Muscle layer of duodenum (tissue), 2 donors: ENCODE data around the gene RPS15.
A peak's percentile ranks its signal among the peaks of the same experiment; 100 is the strongest.

Experiments
- H3K27ac ChIP-seq: one replicate; pipeline ENCODE4 v1.7.0; 2013; ENCODE audit warnings: mild to moderate bottlenecking, low read length
- H3K27me3 ChIP-seq: one replicate; pipeline ENCODE4 v1.7.0; 2013; ENCODE audit warnings: low read depth, mild to moderate bottlenecking, control low read depth, low read length
- H3K36me3 ChIP-seq, 2 donors: one replicate each; pipeline ENCODE4 v1.7.0; 2013; ENCODE audit warnings: low read length in 2 of 2, control low read depth in 1 of 2, mild to moderate bottlenecking in 1 of 2; ENCODE audit not compliant: insufficient read depth in 2 of 2, control insufficient read depth in 1 of 2
- H3K4me1 ChIP-seq, 2 donors: one replicate each; pipeline ENCODE4 v1.7.0; 2013; ENCODE audit warnings: low read length in 2 of 2, mild to moderate bottlenecking in 2 of 2, control low read depth in 1 of 2, moderate library complexity in 1 of 2; ENCODE audit not compliant: insufficient read depth in 2 of 2, control insufficient read depth in 1 of 2
- H3K4me3 ChIP-seq, 2 donors: one replicate each; pipeline ENCODE4 v1.7.0; 2013; ENCODE audit warnings: low read length in 2 of 2, low read depth in 1 of 2, mild to moderate bottlenecking in 1 of 2
- H3K9me3 ChIP-seq, 2 donors: one replicate each; pipeline ENCODE4 v1.7.0; 2013; ENCODE audit warnings: low read length in 2 of 2, control low read depth in 1 of 2, mild to moderate bottlenecking in 1 of 2; ENCODE audit not compliant: control insufficient read depth in 1 of 2
- donor health status: healthy.

RPS15 gene

DNA sequence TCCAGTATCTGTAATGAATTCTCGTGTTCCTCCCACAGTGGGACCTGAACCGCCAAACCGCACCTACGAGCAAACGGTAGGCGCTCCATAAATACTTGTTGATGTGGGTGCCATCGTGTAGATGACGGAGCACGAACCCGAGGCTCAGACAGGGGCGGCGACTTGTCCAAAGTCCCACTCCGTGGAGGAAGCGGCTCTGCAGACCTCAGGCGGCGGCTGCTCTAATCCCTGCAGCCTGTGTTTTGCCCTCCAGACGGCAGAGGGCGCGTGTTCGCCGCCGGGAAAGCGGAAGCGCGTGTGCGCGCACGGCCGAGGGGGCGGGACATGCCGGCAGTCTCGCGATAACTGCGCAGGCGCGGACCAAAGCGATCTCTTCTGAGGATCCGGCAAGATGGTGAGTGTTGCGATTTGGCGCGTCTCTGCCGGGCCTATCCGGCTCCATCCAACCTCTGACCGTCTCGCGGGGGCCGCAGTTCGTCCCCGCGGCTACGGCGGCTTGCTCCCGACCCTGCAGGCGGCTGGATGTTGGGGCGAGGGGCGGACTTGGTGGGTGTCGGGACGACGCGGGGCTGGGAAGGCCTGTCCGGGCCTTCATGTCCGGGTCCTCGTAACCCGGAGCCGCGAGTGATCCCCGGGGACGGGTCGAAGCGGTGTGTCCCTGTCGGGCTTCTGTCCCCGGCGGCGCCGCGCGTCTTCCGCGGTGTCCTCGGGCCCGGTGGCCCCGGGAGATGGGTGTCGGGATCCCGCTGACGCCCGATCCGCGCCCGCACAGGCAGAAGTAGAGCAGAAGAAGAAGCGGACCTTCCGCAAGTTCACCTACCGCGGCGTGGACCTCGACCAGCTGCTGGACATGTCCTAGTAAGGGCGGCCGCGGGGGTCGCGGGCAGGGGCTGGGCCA is at the start of gene RPS15:
Gene RPS15 (plus strand): TSS at position 362 of the 898 bp plus-strand sequence. CDS start 30 bp downstream, at position 392.
- peaks cover 26 to 53% of the 10 kb centered on the region in 2 donors for H3K36me3 ChIP-seq
- no peaks in the 10 kb centered on the region for H3K9me3 ChIP-seq
- H3K27me3 ChIP-seq, result no peaks in the 10 kb centered on the region
- peak within 1 kb of the TSS; percentile 72 for H3K27ac ChIP-seq
- peak within 1 kb of the TSS; percentile 67 to 71 for H3K4me3 ChIP-seq
- peaks cover 0 to 27% of the 10 kb centered on the region in 2 donors for H3K4me1 ChIP-seq

GRCh38 chr19:1388637-1389026 is 49.6 kb upstream of the RPS15 start:
- no peaks in the 10 kb centered on the region for H3K9me3 ChIP-seq
- H3K27me3 ChIP-seq, result no peaks in the 10 kb centered on the region
- no peak overlapping the region for H3K27ac ChIP-seq
- H3K4me1 ChIP-seq, result peaks cover 0 to 34% of the 10 kb centered on the region in 2 donors
- no peak overlapping the region for H3K4me3 ChIP-seq
- peaks cover 19 to 64% of the 10 kb centered on the region in 2 donors for H3K36me3 ChIP-seq

DNA sequence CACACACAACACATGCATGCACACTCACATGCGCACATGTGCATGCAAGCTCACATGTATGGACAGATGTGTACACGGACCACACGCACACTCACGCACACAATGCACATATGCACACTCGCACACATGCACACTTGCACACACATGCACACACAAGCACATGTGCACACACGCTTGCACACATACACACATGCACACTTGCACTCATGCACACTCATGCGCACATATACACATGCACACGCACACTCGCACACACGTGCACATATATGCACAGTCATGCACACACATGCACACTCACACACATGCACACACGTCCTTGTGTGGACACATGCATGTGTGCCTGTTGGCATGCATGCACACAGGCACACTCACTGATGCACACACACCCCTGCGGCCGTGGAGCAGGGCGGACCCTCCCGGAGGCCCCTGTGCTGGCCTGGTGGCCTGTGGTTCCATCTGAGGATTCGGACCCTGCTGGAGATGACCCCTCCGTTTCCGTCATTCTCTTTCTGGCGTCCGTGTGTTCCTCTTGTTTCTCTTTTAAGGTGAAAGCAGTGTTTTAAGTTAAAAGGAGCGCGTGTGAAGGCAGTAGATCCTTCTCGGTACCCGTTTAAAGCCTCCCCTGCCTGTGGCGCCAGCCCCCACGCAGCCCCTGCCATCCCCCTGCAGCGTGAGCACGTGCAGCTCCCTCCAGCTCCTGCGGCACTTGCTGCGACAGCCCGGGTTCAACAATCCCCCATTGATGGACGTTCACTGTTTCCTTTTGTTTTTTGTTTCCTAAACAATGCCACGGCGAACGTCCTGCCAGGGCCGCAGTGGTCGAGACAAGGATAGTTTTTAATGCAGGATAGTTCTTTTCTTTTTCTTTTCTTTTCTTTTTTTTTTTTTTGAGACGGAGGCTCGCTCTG is 48.9 kb upstream of the RPS15 start:
- H3K4me3 ChIP-seq, result no peak overlapping the region
- no peak overlapping the region for H3K27ac ChIP-seq
- no peaks in the 10 kb centered on the region for H3K27me3 ChIP-seq
- no peaks in the 10 kb centered on the region for H3K9me3 ChIP-seq
- H3K4me1 ChIP-seq, result peaks cover 0 to 31% of the 10 kb centered on the region in 2 donors
- peaks cover 22 to 70% of the 10 kb centered on the region in 2 donors for H3K36me3 ChIP-seq

- Histone ChIP-seq H3K27ac (no peak overlapping the region), H3K4me3 (no peak overlapping the region), H3K9me3 (no peaks in the 10 kb centered on the region), H3K36me3 (peaks cover 22 to 68% of the 10 kb centered on the region in 2 donors), H3K4me1 (peaks cover 0 to 30% of the 10 kb centered on the region in 2 donors), H3K27me3 (no peaks in the 10 kb centered on the region)
These were observed 47.2 kb upstream of the RPS15 start for GRCh38 chr19:1390890-1391423.

- no peak overlapping the region for H3K4me3 ChIP-seq
- no peaks in the 10 kb centered on the region for H3K9me3 ChIP-seq
- no peak overlapping the region for H3K27ac ChIP-seq
- H3K36me3 ChIP-seq, result peaks cover 22 to 62% of the 10 kb centered on the region in 2 donors
- H3K4me1 ChIP-seq, result peaks cover 0 to 26% of the 10 kb centered on the region in 2 donors
- H3K27me3 ChIP-seq, result no peaks in the 10 kb centered on the region
These were observed 45.8 kb upstream of the RPS15 start for GRCh38 chr19:1392407-1392806.

GRCh38 chr19:1392939-1393530 is 45.2 kb upstream of the RPS15 start:
- Histone ChIP-seq H3K36me3 (peaks cover 22 to 59% of the 10 kb centered on the region in 2 donors), H3K4me1 (peaks cover 0 to 24% of the 10 kb centered on the region in 2 donors), H3K9me3 (no peaks in the 10 kb centered on the region), H3K27me3 (no peaks in the 10 kb centered on the region), H3K4me3 (no peak overlapping the region), H3K27ac (no peak overlapping the region)

DNA sequence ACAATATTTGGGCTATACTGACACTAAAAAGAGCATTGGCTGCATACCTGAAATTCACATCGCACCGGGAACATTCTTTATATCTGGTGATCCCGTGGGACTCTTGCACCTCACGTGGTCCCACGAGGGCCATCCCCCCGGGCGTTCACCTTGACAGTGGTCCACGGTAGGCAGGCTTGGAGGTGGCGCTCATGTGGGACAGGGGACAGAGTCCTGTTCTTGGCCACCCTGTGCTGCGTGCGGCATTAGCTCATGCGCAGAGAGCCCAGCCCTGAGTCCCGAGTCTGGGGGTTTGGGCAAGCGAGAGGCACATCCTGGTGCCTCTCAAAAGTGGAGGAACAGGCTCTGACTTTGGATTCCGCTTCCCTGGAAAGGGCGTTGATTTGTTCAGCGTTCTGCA is 44.4 kb upstream of the RPS15 start:
- no peak overlapping the region for H3K4me3 ChIP-seq
- no peaks in the 10 kb centered on the region for H3K27me3 ChIP-seq
- H3K36me3 ChIP-seq, result peaks cover 21 to 51% of the 10 kb centered on the region in 2 donors
- H3K27ac ChIP-seq, result no peak overlapping the region
- H3K4me1 ChIP-seq, result peaks cover 0 to 24% of the 10 kb centered on the region in 2 donors
- H3K9me3 ChIP-seq, result no peaks in the 10 kb centered on the region

- H3K36me3 ChIP-seq, result peaks cover 14 to 44% of the 10 kb centered on the region in 2 donors
- peaks cover 0 to 24% of the 10 kb centered on the region in 2 donors for H3K4me1 ChIP-seq
- no peaks in the 10 kb centered on the region for H3K27me3 ChIP-seq
- H3K27ac ChIP-seq, result no peak overlapping the region
- no peak overlapping the region for H3K4me3 ChIP-seq
- no peaks in the 10 kb centered on the region for H3K9me3 ChIP-seq
These were observed 43.7 kb upstream of the RPS15 start for GRCh38 chr19:1394252-1395193.

GRCh38 chr19:1395194-1396018 is 42.8 kb upstream of the RPS15 start:
- no peaks in the 10 kb centered on the region for H3K27me3 ChIP-seq
- peaks cover 0 to 26% of the 10 kb centered on the region in 2 donors for H3K4me1 ChIP-seq
- H3K4me3 ChIP-seq, result no peak overlapping the region
- no peak overlapping the region for H3K27ac ChIP-seq
- H3K9me3 ChIP-seq, result no peaks in the 10 kb centered on the region
- H3K36me3 ChIP-seq, result peaks cover 12 to 35% of the 10 kb centered on the region in 2 donors
